HepG2 (cell line): Measurements from ENCODE around the gene NRN1L. TPM values are rescaled to one million over a fixed set of nuclear protein-coding genes. Genes with fewer than 3 reads are reported as not detected.

ENCODE experiments used
- FOSL1 ChIP-seq: sonication (generic); formaldehyde crosslinking; IDR thresholded peaks from 2 replicates; pipeline ENCODE4 v1.9.0; 2021; ENCODE audit warnings: missing genetic modification reagents, borderline replicate concordance
- KDM4B ChIP-seq: sonication (generic); formaldehyde crosslinking; IDR thresholded peaks from 2 replicates; pipeline ENCODE4 v1.4.0; 2020; ENCODE audit warnings: missing genetic modification reagents
- NCOA2 ChIP-seq: sonication (generic); formaldehyde crosslinking; IDR thresholded peaks from 2 replicates; pipeline ENCODE4 v1.8.0; 2022; ENCODE audit warnings: inconsistent platforms
- NFE2L2 ChIP-seq: fragments of 150-350 bp; IDR thresholded peaks from 2 replicates; pipeline ENCODE4 v1.6.1; 2014; ENCODE audit warnings: low read length
- polyA plus RNA-seq, 8 experiments: library from polyadenylated mRNA; depleted of rRNA in 3 of 8; stranded (reverse) in 7 of 8; unstranded in 1 of 8; fragments of >200 nt; fragmentation: Illumina TruSeq in 4 of 8; extraction: Trizol in 4 of 8; gene quantifications; 2 replicates each; pipeline versions ENCODE4 v1.2.1 to v1.2.3, GENCODE V29; 2011 to 2016; ENCODE audit warnings: low read depth in 4 of 8, missing spikeins in 1 of 8, mixed read lengths in 1 of 8; ENCODE audit not compliant: insufficient read depth in 1 of 8
- total RNA-seq, 5 experiments: library from RNA; depleted of rRNA; stranded (reverse); fragments of >200 nt; fragmentation: Illumina TruSeq; extraction: Trizol; gene quantifications; 2 replicates each; pipeline ENCODE4 v1.2.3, GENCODE V29; 2016; ENCODE audit warnings: low read depth in 1 of 5
- TF ChIP-seq, protein P1 (sequence below): sonication (generic); formaldehyde crosslinking; IDR thresholded peaks from 2 replicates; pipeline ENCODE4 v1.4.0; 2020; ENCODE audit warnings: low read depth, mild to moderate bottlenecking, missing genetic modification reagents
- TF ChIP-seq, protein P2 (sequence below): sonication (generic); formaldehyde crosslinking; IDR thresholded peaks from 2 replicates; pipeline ENCODE4 v1.5.0; 2020; ENCODE audit warnings: mild to moderate bottlenecking, low read depth, missing genetic modification reagents, borderline replicate concordance
- TF ChIP-seq, protein P3 (sequence below): sonication (generic); formaldehyde crosslinking; conservative IDR thresholded peaks from 2 replicates; pipeline ENCODE4 v1.8.1; 2023; ENCODE audit warnings: missing genetic modification reagents
- TF ChIP-seq, protein P4 (sequence below): sonication (generic); formaldehyde crosslinking; IDR thresholded peaks from 2 replicates; pipeline ENCODE4 v1.4.0; 2020; ENCODE audit warnings: mild to moderate bottlenecking, missing genetic modification reagents
- TF ChIP-seq, protein P5 (sequence below): fragments of 450-650 bp; IDR thresholded peaks from 2 replicates; pipeline ENCODE4 v1.6.1; 2017; ENCODE audit warnings: mild to moderate bottlenecking
- TF ChIP-seq, protein P6 (sequence below): IDR thresholded peaks from 2 replicates; pipeline ENCODE4 v1.4.0; 2020; ENCODE audit warnings: mild to moderate bottlenecking, missing genetic modification reagents
- TF ChIP-seq, protein P7 (sequence below): sonication (generic); formaldehyde crosslinking; IDR thresholded peaks from 2 replicates; pipeline ENCODE4 v1.8.0; 2022; ENCODE audit warnings: missing genetic modification reagents, mild to moderate bottlenecking, moderate library complexity, borderline replicate concordance
- TF ChIP-seq, protein P8 (sequence below): sonication (generic); formaldehyde crosslinking; IDR thresholded peaks from 2 replicates; pipeline ENCODE4 v1.9.0; 2021; ENCODE audit warnings: missing genetic modification reagents, mild to moderate bottlenecking, borderline replicate concordance

Gene NRN1L
- total and polyA plus RNA-seq, 2 of the 13 experiments (the other 11 are each of a cell fraction or from before 2014, with no cell fraction given), result 0.53 to 1.2 TPM

DNA sequence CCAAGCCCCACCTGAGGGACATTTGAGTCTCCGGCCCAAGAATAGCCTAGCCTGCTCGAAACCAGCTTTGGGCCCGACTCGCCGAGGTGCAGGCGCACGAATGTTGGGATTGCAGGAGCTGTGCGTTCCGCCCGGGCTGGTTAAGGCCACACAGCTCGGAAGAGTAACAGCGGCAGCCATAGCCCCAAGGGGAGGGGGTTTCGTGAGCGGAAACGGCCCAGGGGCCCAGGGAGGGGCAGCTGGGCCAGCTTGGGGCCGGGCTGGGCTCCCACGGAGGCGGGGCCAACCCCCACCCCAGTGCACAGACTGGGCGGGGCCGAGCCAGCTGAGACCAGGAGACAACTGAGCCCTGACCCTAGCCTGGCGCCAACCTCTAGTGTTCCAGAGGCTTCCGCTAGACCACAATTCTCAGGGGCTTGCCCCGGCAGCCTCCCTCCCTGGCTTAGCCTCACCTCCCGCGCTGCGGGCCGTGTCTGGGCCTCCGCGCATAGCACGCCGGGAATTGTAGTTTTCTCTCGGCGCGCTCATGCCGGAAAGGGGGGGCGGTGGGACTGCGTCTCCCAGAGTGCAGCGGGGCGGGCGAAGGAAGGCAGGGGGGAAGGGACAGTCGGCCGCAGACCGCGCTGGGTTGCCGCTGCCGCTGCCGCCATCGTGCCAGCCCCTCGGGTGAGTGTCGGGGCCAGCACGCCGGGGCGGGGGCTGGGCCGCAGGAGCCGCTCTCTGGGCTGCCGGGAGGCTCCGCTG, 38.2 kb upstream of the NRN1L start, which contains the start of gene NUTF2 (continued):
- TF ChIP-seq FOSL1 (no peak), NCOA2 (peak; percentile 51; the same call in 1 of the 2 replicates), KDM4B (CRISPR knock-in tag) (no peak), NFE2L2 (no peak)
- TF ChIP-seq, protein P1, sequence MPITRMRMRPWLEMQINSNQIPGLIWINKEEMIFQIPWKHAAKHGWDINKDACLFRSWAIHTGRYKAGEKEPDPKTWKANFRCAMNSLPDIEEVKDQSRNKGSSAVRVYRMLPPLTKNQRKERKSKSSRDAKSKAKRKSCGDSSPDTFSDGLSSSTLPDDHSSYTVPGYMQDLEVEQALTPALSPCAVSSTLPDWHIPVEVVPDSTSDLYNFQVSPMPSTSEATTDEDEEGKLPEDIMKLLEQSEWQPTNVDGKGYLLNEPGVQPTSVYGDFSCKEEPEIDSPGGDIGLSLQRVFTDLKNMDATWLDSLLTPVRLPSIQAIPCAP (CRISPR knock-in tag), result peak; percentile 72; the same call in 1 of the 2 replicates
- TF ChIP-seq, protein P2, sequence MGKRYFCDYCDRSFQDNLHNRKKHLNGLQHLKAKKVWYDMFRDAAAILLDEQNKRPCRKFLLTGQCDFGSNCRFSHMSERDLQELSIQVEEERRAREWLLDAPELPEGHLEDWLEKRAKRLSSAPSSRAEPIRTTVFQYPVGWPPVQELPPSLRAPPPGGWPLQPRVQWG (CRISPR knock-in tag), result no peak
- TF ChIP-seq, protein P3, sequence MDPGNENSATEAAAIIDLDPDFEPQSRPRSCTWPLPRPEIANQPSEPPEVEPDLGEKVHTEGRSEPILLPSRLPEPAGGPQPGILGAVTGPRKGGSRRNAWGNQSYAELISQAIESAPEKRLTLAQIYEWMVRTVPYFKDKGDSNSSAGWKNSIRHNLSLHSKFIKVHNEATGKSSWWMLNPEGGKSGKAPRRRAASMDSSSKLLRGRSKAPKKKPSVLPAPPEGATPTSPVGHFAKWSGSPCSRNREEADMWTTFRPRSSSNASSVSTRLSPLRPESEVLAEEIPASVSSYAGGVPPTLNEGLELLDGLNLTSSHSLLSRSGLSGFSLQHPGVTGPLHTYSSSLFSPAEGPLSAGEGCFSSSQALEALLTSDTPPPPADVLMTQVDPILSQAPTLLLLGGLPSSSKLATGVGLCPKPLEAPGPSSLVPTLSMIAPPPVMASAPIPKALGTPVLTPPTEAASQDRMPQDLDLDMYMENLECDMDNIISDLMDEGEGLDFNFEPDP, result no peak
- TF ChIP-seq, protein P4, sequence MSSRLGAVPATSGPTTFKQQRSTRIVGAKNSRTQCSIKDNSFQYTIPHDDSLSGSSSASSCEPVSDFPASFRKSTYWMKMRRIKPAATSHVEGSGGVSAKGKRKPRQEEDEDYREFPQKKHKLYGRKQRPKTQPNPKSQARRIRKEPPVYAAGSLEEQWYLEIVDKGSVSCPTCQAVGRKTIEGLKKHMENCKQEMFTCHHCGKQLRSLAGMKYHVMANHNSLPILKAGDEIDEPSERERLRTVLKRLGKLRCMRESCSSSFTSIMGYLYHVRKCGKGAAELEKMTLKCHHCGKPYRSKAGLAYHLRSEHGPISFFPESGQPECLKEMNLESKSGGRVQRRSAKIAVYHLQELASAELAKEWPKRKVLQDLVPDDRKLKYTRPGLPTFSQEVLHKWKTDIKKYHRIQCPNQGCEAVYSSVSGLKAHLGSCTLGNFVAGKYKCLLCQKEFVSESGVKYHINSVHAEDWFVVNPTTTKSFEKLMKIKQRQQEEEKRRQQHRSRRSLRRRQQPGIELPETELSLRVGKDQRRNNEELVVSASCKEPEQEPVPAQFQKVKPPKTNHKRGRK (CRISPR knock-in tag), result no peak
- TF ChIP-seq, protein P5, sequence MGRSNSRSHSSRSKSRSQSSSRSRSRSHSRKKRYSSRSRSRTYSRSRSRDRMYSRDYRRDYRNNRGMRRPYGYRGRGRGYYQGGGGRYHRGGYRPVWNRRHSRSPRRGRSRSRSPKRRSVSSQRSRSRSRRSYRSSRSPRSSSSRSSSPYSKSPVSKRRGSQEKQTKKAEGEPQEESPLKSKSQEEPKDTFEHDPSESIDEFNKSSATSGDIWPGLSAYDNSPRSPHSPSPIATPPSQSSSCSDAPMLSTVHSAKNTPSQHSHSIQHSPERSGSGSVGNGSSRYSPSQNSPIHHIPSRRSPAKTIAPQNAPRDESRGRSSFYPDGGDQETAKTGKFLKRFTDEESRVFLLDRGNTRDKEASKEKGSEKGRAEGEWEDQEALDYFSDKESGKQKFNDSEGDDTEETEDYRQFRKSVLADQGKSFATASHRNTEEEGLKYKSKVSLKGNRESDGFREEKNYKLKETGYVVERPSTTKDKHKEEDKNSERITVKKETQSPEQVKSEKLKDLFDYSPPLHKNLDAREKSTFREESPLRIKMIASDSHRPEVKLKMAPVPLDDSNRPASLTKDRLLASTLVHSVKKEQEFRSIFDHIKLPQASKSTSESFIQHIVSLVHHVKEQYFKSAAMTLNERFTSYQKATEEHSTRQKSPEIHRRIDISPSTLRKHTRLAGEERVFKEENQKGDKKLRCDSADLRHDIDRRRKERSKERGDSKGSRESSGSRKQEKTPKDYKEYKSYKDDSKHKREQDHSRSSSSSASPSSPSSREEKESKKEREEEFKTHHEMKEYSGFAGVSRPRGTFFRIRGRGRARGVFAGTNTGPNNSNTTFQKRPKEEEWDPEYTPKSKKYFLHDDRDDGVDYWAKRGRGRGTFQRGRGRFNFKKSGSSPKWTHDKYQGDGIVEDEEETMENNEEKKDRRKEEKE, result no peak
- TF ChIP-seq, protein P6, sequence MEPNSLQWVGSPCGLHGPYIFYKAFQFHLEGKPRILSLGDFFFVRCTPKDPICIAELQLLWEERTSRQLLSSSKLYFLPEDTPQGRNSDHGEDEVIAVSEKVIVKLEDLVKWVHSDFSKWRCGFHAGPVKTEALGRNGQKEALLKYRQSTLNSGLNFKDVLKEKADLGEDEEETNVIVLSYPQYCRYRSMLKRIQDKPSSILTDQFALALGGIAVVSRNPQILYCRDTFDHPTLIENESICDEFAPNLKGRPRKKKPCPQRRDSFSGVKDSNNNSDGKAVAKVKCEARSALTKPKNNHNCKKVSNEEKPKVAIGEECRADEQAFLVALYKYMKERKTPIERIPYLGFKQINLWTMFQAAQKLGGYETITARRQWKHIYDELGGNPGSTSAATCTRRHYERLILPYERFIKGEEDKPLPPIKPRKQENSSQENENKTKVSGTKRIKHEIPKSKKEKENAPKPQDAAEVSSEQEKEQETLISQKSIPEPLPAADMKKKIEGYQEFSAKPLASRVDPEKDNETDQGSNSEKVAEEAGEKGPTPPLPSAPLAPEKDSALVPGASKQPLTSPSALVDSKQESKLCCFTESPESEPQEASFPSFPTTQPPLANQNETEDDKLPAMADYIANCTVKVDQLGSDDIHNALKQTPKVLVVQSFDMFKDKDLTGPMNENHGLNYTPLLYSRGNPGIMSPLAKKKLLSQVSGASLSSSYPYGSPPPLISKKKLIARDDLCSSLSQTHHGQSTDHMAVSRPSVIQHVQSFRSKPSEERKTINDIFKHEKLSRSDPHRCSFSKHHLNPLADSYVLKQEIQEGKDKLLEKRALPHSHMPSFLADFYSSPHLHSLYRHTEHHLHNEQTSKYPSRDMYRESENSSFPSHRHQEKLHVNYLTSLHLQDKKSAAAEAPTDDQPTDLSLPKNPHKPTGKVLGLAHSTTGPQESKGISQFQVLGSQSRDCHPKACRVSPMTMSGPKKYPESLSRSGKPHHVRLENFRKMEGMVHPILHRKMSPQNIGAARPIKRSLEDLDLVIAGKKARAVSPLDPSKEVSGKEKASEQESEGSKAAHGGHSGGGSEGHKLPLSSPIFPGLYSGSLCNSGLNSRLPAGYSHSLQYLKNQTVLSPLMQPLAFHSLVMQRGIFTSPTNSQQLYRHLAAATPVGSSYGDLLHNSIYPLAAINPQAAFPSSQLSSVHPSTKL, result peak; percentile 79
- TF ChIP-seq, protein P7, sequence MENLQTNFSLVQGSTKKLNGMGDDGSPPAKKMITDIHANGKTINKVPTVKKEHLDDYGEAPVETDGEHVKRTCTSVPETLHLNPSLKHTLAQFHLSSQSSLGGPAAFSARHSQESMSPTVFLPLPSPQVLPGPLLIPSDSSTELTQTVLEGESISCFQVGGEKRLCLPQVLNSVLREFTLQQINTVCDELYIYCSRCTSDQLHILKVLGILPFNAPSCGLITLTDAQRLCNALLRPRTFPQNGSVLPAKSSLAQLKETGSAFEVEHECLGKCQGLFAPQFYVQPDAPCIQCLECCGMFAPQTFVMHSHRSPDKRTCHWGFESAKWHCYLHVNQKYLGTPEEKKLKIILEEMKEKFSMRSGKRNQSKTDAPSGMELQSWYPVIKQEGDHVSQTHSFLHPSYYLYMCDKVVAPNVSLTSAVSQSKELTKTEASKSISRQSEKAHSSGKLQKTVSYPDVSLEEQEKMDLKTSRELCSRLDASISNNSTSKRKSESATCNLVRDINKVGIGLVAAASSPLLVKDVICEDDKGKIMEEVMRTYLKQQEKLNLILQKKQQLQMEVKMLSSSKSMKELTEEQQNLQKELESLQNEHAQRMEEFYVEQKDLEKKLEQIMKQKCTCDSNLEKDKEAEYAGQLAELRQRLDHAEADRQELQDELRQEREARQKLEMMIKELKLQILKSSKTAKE (CRISPR knock-in tag), result peak; percentile 90
- TF ChIP-seq, protein P8, sequence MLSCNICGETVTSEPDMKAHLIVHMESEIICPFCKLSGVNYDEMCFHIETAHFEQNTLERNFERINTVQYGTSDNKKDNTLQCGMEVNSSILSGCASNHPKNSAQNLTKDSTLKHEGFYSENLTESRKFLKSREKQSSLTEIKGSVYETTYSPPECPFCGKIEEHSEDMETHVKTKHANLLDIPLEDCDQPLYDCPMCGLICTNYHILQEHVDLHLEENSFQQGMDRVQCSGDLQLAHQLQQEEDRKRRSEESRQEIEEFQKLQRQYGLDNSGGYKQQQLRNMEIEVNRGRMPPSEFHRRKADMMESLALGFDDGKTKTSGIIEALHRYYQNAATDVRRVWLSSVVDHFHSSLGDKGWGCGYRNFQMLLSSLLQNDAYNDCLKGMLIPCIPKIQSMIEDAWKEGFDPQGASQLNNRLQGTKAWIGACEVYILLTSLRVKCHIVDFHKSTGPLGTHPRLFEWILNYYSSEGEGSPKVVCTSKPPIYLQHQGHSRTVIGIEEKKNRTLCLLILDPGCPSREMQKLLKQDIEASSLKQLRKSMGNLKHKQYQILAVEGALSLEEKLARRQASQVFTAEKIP (CRISPR knock-in tag), result no peak
